HFF-Myc (cell line): ENCODE results near the gene PRKAR1A.
"Not testable (repeated sequence)": the region's sequence is repeated elsewhere in the genome, so short reads cannot be mapped to it uniquely, and the experiment has no call there.

ENCODE experiments used
- DNase-seq: peaks from one replicate; pipeline ENCODE4 v3.0.0-alpha.2; 2011; ENCODE audit warnings: low read depth; ENCODE audit errors: extremely low read depth
- H3K4me3 ChIP-seq: replicated peaks from 2 replicates; pipeline ENCODE4 v1.5.1; 2011; ENCODE audit warnings: low read depth, mild to moderate bottlenecking, control low read depth, low read length
- CTCF ChIP-seq: IDR thresholded peaks from 2 replicates; pipeline ENCODE4 v1.5.1; 2012; ENCODE audit warnings: mild to moderate bottlenecking, low read depth, low read length, control low read depth; ENCODE audit errors: missing control alignments

PRKAR1A gene

GRCh38 chr17:68518063-68518815 lies 6.0 kb downstream of the PRKAR1A start:
- H3K4me3 ChIP-seq, result no peak overlapping the region
- no peak for TF ChIP-seq CTCF
- no peak for DNase-seq

- not testable (repeated sequence) for DNase-seq
Measured at GRCh38 chr17:68519051-68519450, 6.8 kb downstream of the PRKAR1A start.

GRCh38 chr17:68519911-68520310 lies 7.7 kb downstream of the PRKAR1A start:
- DNase-seq, result no peak
- TF ChIP-seq CTCF, result no peak
- H3K4me3 ChIP-seq, result no peak overlapping the region

More at GRCh38 chr17:68519051-68519450, 6.8 kb downstream of the PRKAR1A start:
- H3K4me3 ChIP-seq, result not testable (repeated sequence)

- no peak for DNase-seq
- H3K4me3 ChIP-seq, result no peak overlapping the region
- TF ChIP-seq CTCF, result no peak
Measured at GRCh38 chr17:68522266-68522665, 10.0 kb downstream of the PRKAR1A start.

GRCh38 chr17:68526548-68526947 lies 14.3 kb downstream of the PRKAR1A start:
- DNase-seq, result no peak
- TF ChIP-seq CTCF, result no peak

GRCh38 chr17:68527314-68527713 lies 15.1 kb downstream of the PRKAR1A start:
- no peak for DNase-seq
- H3K4me3 ChIP-seq, result no peak overlapping the region
- TF ChIP-seq CTCF, result no peak

More at GRCh38 chr17:68526548-68526947, 14.3 kb downstream of the PRKAR1A start:
- H3K4me3 ChIP-seq, result no peak overlapping the region

GRCh38 chr17:68531252-68531651 lies 19.0 kb downstream of the PRKAR1A start:
- H3K4me3 ChIP-seq, result no peak overlapping the region
- no peak for DNase-seq
- TF ChIP-seq CTCF, result no peak
